Measurements from ENCODE around the gene MXI1.
"Not testable (repeated sequence)": the region's sequence is repeated elsewhere in the genome, so short reads cannot be mapped to it uniquely, and the experiment has no call there.

GRCh38 chr10:110247833-110248232 lies 40.4 kb downstream of the MXI1 start:
- not testable (repeated sequence) for TF ChIP-seq CTCF (IDR thresholded peaks at IDR 0.05; ENCODE audit: insufficient read depth, low read length); SPI1 (IDR thresholded peaks at IDR 0.05; ENCODE audit: borderline replicate concordance, low read depth); GABPA (IDR thresholded peaks at IDR 0.05; ENCODE audit: low read depth); POLR2AphosphoS5 (IDR thresholded peaks at IDR 0.05; ENCODE audit: low read depth); REST (IDR thresholded peaks at IDR 0.05; ENCODE audit: insufficient replicate concordance, low read depth)
